Testis (tissue), 2 donors: ENCODE measurements around the gene RGS5.

Experiments used
- POLR2A ChIP-seq: fragments of 450-650 bp; IDR thresholded peaks from one replicate; pipeline ENCODE4 v1.6.1; 2017; ENCODE audit warnings: antibody characterized with exemption, mild to moderate bottlenecking, moderate library complexity
- TF ChIP-seq, protein P1 (sequence below), 3 experiments: fragments of 450-650 bp in 2 of 3; fragments of 200-600 bp in 1 of 3; sonication (generic) in 1 of 3; IDR thresholded peaks; one replicate each; pipeline ENCODE4 v1.5.1; 2016 to 2019; ENCODE audit warnings: antibody characterized with exemption in 3 of 3, mild to moderate bottlenecking in 2 of 3, moderate library complexity in 1 of 3

DNA sequence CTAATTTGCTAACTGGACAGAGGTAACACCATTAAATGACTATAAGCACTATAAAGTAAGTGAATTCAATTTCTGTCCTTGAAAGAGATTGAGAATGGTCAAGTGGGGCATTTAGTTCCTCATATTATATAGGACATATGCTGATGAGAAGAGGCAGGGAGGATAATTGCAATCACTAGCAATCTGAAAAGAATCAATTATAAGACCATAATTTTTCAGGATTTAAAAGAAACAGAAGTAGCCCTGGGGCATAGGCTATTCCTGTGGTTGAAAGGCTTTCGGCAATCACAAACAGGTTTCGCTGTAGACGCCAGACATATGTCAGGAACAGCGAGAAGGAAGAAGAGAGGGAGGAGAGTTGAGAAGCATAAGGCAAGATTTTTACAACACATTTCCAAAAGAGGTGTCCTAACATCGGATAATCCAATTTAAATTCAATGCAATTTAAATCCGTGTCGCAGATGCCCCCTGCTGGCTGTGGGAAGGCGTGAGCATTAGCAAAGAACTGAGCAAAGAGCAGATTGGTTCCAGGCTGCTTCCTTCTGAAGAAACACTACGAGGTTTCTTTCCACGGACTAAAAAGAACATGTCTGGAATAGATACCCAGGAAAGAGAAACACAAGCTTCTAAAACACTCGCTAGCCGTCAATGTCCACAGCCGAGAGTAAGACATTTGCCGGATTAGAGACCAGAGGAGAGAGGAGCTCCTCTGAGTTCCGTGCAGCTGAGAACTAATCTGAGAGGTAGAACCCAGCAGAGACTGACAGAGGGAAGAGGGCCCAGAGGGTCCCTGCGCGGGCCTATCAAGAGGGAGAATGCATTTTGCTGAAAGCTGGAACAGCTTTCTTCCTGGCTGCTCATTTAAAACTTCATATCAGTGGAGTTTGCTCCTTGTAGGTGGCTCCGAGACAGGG is 27.9 kb downstream of the RGS5 start:
- TF ChIP-seq, protein P1, sequence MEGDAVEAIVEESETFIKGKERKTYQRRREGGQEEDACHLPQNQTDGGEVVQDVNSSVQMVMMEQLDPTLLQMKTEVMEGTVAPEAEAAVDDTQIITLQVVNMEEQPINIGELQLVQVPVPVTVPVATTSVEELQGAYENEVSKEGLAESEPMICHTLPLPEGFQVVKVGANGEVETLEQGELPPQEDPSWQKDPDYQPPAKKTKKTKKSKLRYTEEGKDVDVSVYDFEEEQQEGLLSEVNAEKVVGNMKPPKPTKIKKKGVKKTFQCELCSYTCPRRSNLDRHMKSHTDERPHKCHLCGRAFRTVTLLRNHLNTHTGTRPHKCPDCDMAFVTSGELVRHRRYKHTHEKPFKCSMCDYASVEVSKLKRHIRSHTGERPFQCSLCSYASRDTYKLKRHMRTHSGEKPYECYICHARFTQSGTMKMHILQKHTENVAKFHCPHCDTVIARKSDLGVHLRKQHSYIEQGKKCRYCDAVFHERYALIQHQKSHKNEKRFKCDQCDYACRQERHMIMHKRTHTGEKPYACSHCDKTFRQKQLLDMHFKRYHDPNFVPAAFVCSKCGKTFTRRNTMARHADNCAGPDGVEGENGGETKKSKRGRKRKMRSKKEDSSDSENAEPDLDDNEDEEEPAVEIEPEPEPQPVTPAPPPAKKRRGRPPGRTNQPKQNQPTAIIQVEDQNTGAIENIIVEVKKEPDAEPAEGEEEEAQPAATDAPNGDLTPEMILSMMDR (IDR thresholded peaks at IDR 0.05), result peak; percentile 67 to 82 (median 80)
- TF ChIP-seq POLR2A, result no peak
